ENCODE data around the gene DEDD2. TPM values are rescaled to one million over a fixed set of nuclear protein-coding genes. Genes with fewer than 3 reads are reported as not detected.

Gene DEDD2
- total RNA-seq, 1 donor from 2014 or later = 35.0 TPM

- DNase-seq (ENCODE audit: low spot score) = no peak
These were observed 43.8 kb downstream of the DEDD2 start for GRCh38 chr19:42173695-42174094.

- peak; percentile 73 for DNase-seq (ENCODE audit: low spot score)
These were observed 45.2 kb downstream of the DEDD2 start for GRCh38 chr19:42172261-42172660.

- no peak for DNase-seq (ENCODE audit: low spot score)
These were observed 46.8 kb downstream of the DEDD2 start for GRCh38 chr19:42170715-42171114.

GRCh38 chr19:42169486-42170413 lies 47.7 kb downstream of the DEDD2 start:
- DNase-seq (ENCODE audit: low spot score) = no peak

- DNase-seq (ENCODE audit: low spot score) = no peak
These were observed 49.3 kb downstream of the DEDD2 start for GRCh38 chr19:42168206-42168605.

- DNase-seq (ENCODE audit: low spot score) = no peak
These were observed 51.2 kb downstream of the DEDD2 start for GRCh38 chr19:42166316-42166715.

GRCh38 chr19:42165146-42165545 lies 52.3 kb downstream of the DEDD2 start:
- no peak for DNase-seq (ENCODE audit: low spot score)

- DNase-seq (ENCODE audit: low spot score) = no peak
These were observed 55.7 kb downstream of the DEDD2 start for GRCh38 chr19:42161616-42162263.

- no peak for DNase-seq (ENCODE audit: low spot score)
These were observed 57.5 kb downstream of the DEDD2 start for GRCh38 chr19:42159942-42160341.

- no peak for DNase-seq (ENCODE audit: low spot score)
These were observed 58.6 kb downstream of the DEDD2 start for GRCh38 chr19:42158926-42159325.

- DNase-seq (ENCODE audit: low spot score) = no peak
These were observed 60.9 kb downstream of the DEDD2 start for GRCh38 chr19:42156571-42156970.

- no peak for DNase-seq (ENCODE audit: low spot score)
These were observed 61.7 kb downstream of the DEDD2 start for GRCh38 chr19:42155796-42156195.

GRCh38 chr19:42154471-42155323 lies 62.8 kb downstream of the DEDD2 start:
- no peak for DNase-seq (ENCODE audit: low spot score)

- no peak for DNase-seq (ENCODE audit: low spot score)
These were observed 63.6 kb downstream of the DEDD2 start for GRCh38 chr19:42153672-42154433.

- DNase-seq (ENCODE audit: low spot score) = no peak
These were observed 64.4 kb downstream of the DEDD2 start for GRCh38 chr19:42152910-42153671.

- DNase-seq (ENCODE audit: low spot score) = peak; percentile 53
These were observed 65.4 kb downstream of the DEDD2 start for GRCh38 chr19:42151782-42152684.

GRCh38 chr19:42150911-42151361 lies 66.5 kb downstream of the DEDD2 start:
- no peak for DNase-seq (ENCODE audit: low spot score)

- DNase-seq (ENCODE audit: low spot score) = peak; percentile 32
These were observed 67.1 kb downstream of the DEDD2 start for GRCh38 chr19:42150364-42150763.

- DNase-seq (ENCODE audit: low spot score) = no peak
These were observed 67.9 kb downstream of the DEDD2 start for GRCh38 chr19:42149447-42150202.

Data from mucosa of gallbladder (tissue), 1 donor.